Measurements from ENCODE around the gene SEC11A.

GRCh38 chr15:84684092-84684491, 31.8 kb downstream of the SEC11A start:
- TF ChIP-seq POLR2AphosphoS5 (IDR thresholded peaks at IDR 0.05; ENCODE audit: low read depth, low read length) (no peak), POLR2A (IDR thresholded peaks at IDR 0.05; ENCODE audit: low read depth, low read length) (no peak), TAF1 (IDR thresholded peaks at IDR 0.05; ENCODE audit: low read depth, low read length) (no peak), SPI1 (IDR thresholded peaks at IDR 0.05; ENCODE audit: low read depth, low read length) (no peak), PAX5 (IDR thresholded peaks at IDR 0.05; ENCODE audit: insufficient read depth, low read length, severe bottlenecking) (no peak)

Data from GM12891 (cell line).